Neural cell (in vitro differentiated cells): Measurements from ENCODE around the gene RERE. TPM values are rescaled to one million over a fixed set of nuclear protein-coding genes. Genes with fewer than 3 reads are reported as not detected.

Source experiments
- H2AFZ ChIP-seq: fragments of 200-600, 300-800 bp; sonication (generic), shearing (Covaris generic); 2 replicates; pipeline ENCODE4 v1.6.0; 2014; ENCODE audit warnings: low read depth, mild to moderate bottlenecking, antibody characterized with exemption, low read length, moderate library complexity
- H3F3A ChIP-seq: fragments of 200-600 bp; shearing (Covaris generic); 2 replicates; pipeline ENCODE4 v1.6.1; 2016; ENCODE audit warnings: mild to moderate bottlenecking, moderate library complexity, mixed read lengths, antibody characterized with exemption, low read length; ENCODE audit not compliant: insufficient read depth, poor library complexity, severe bottlenecking
- H3K27ac ChIP-seq: fragments of 200-600, 300-800 bp; sonication (generic), shearing (Covaris generic); 2 replicates; pipeline ENCODE4 v1.5.1; 2014; ENCODE audit warnings: mild to moderate bottlenecking, low read length, moderate library complexity
- H3K27me3 ChIP-seq: fragments of 300-800, 200-600 bp; sonication (generic), shearing (Covaris generic); 2 replicates; pipeline ENCODE4 v1.6.0; 2014; ENCODE audit warnings: mild to moderate bottlenecking, low read depth, low read length, moderate library complexity; ENCODE audit not compliant: insufficient read depth
- H3K36me3 ChIP-seq: fragments of 300-800, 200-600 bp; sonication (generic), shearing (Covaris generic); 2 replicates; pipeline ENCODE4 v1.5.1; 2014; ENCODE audit warnings: mild to moderate bottlenecking, antibody characterized with exemption, low read length, moderate library complexity; ENCODE audit not compliant: insufficient read depth
- H3K4me2 ChIP-seq: fragments of 300-800, 200-600 bp; sonication (generic), shearing (Covaris generic); 2 replicates; pipeline ENCODE4 v1.6.0; 2014; ENCODE audit warnings: mild to moderate bottlenecking, low read length
- H3K4me3 ChIP-seq: fragments of 300-800, 200-600 bp; sonication (generic), shearing (Covaris generic); 2 replicates; pipeline ENCODE4 v1.5.1; 2014; ENCODE audit warnings: mild to moderate bottlenecking, low read length, moderate library complexity
- H3K79me2 ChIP-seq: fragments of 200-600 bp; shearing (Covaris generic); replicated peaks from 2 replicates; pipeline ENCODE4 v1.6.0; 2014; ENCODE audit warnings: mild to moderate bottlenecking, low read length, moderate library complexity; ENCODE audit not compliant: insufficient read depth
- H3K9ac ChIP-seq: fragments of 300-800, 200-600 bp; sonication (generic), shearing (Covaris generic); 2 replicates; pipeline ENCODE4 v1.6.1; 2016; ENCODE audit warnings: mild to moderate bottlenecking, low read length, mixed read lengths
- H3K9me2 ChIP-seq: fragments of 200-600 bp; shearing (Covaris generic); 2 replicates; pipeline ENCODE4 v1.6.1; 2016; ENCODE audit warnings: mild to moderate bottlenecking, low read length, mixed read lengths; ENCODE audit not compliant: insufficient read depth
- H3K9me3 ChIP-seq: fragments of 200-600, 300-800 bp; sonication (generic), shearing (Covaris generic); 2 replicates; pipeline ENCODE4 v1.6.1; 2016; ENCODE audit warnings: mild to moderate bottlenecking, mixed run types, low read length, moderate library complexity, mixed read lengths
- H4K20me1 ChIP-seq: fragments of 200-600 bp; shearing (Covaris generic); 2 replicates; pipeline ENCODE4 v1.6.1; 2016; ENCODE audit warnings: mild to moderate bottlenecking, mixed run types; ENCODE audit not compliant: insufficient read depth
- CTCF ChIP-seq: fragments of 450-650 bp; IDR thresholded peaks from 2 replicates; pipeline ENCODE4 v1.5.1; 2014; ENCODE audit warnings: antibody characterized with exemption, mild to moderate bottlenecking, moderate library complexity; ENCODE audit not compliant: poor library complexity, severe bottlenecking
- EP300 ChIP-seq: fragments of 450-650 bp; conservative IDR thresholded peaks from 2 replicates; pipeline ENCODE4 v1.6.1; 2014; ENCODE audit warnings: antibody characterized with exemption, mild to moderate bottlenecking, moderate library complexity; ENCODE audit not compliant: poor library complexity, severe bottlenecking
- EZH2 ChIP-seq: fragments of 200-600, 300-800 bp; shearing (Covaris generic), sonication (generic); IDR thresholded peaks from 2 replicates; pipeline ENCODE4 v1.6.1; 2014; ENCODE audit warnings: antibody characterized with exemption, low read length, borderline replicate concordance, mild to moderate bottlenecking; ENCODE audit not compliant: insufficient read depth, poor library complexity, severe bottlenecking
- MXI1 ChIP-seq: fragments of 450-650 bp; conservative IDR thresholded peaks from 2 replicates; pipeline ENCODE4 v1.6.1; 2014; ENCODE audit warnings: antibody characterized with exemption, mild to moderate bottlenecking; ENCODE audit not compliant: poor library complexity, severe bottlenecking
- POLR2AphosphoS5 ChIP-seq: IDR thresholded peaks from 2 replicates; pipeline ENCODE4 v1.6.1; 2012
- RAD21 ChIP-seq: fragments of 450-650 bp; conservative IDR thresholded peaks from 2 replicates; pipeline ENCODE4 v1.6.1; 2014; ENCODE audit warnings: antibody characterized with exemption, mild to moderate bottlenecking, moderate library complexity
- REST ChIP-seq: IDR thresholded peaks from 2 replicates; pipeline ENCODE4 v1.6.1; 2012; ENCODE audit warnings: borderline replicate concordance
- SMC3 ChIP-seq: fragments of 450-650 bp; conservative IDR thresholded peaks from 2 replicates; pipeline ENCODE4 v1.6.1; 2014; ENCODE audit warnings: antibody characterized with exemption, mild to moderate bottlenecking, moderate library complexity; ENCODE audit not compliant: poor library complexity
- TAF1 ChIP-seq: IDR thresholded peaks from 2 replicates; pipeline ENCODE4 v1.6.1; 2012; ENCODE audit warnings: low read depth
- polyA plus RNA-seq: library from polyadenylated mRNA; depleted of rRNA; stranded (reverse); fragments of >200 nt; gene quantifications from 2 replicates; pipeline ENCODE4 v1.2.3, GENCODE V29; 2014

RERE gene
- polyA plus RNA-seq, 1 donor from 2014 or later: 21.0 TPM

GRCh38 chr1:8358241-8358896 is 459.1 kb downstream of the RERE start (continued):
- TF ChIP-seq POLR2AphosphoS5: no peak

- Histone ChIP-seq H3K27me3 (no peaks in the 10 kb centered on the region), H4K20me1 (no peaks in the 10 kb centered on the region), H3K4me3 (no peak overlapping the region), H3K9ac (no peak overlapping the region), H3K36me3 (peaks cover 8% of the 10 kb centered on the region), H2AFZ (no peak overlapping the region), H3F3A (no peaks in the 10 kb centered on the region), H3K4me2 (no peak overlapping the region), H3K79me2 (no peaks in the 10 kb centered on the region), H3K9me3 (no peaks in the 10 kb centered on the region), H3K9me2 (no peaks in the 10 kb centered on the region), H3K27ac (no peak overlapping the region)
- TF ChIP-seq POLR2AphosphoS5 (peak; percentile 9), TAF1 (no peak), MXI1 (no peak)
Observed at GRCh38 chr1:8357329-8358101, 459.9 kb downstream of the RERE start.

- H3K27me3 ChIP-seq: no peaks in the 10 kb centered on the region
- TF ChIP-seq POLR2AphosphoS5: no peak
- no peak for TF ChIP-seq MXI1
- no peak for TF ChIP-seq REST
- TF ChIP-seq EZH2: no peak
- no peak for TF ChIP-seq SMC3
- no peak for TF ChIP-seq CTCF
- no peak for TF ChIP-seq EP300
- no peak for TF ChIP-seq TAF1
- no peak for TF ChIP-seq RAD21
- no peak overlapping the region for H2AFZ ChIP-seq
Observed at GRCh38 chr1:8356256-8357209, 460.9 kb downstream of the RERE start.

More at GRCh38 chr1:8356256-8357209, 460.9 kb downstream of the RERE start:
- H3K9me2 ChIP-seq: no peaks in the 10 kb centered on the region
- no peaks in the 10 kb centered on the region for H3K79me2 ChIP-seq
- H3K27ac ChIP-seq: no peak overlapping the region
- no peak overlapping the region for H3K4me2 ChIP-seq
- no peaks in the 10 kb centered on the region for H3K9me3 ChIP-seq
- no peak overlapping the region for H3K9ac ChIP-seq
- H3K36me3 ChIP-seq: peaks cover 8% of the 10 kb centered on the region
- no peak overlapping the region for H3K4me3 ChIP-seq
- no peaks in the 10 kb centered on the region for H3F3A ChIP-seq
- H4K20me1 ChIP-seq: no peaks in the 10 kb centered on the region
